PC-9 (cell line): ENCODE data around the gene TBC1D22A.

Source experiments
- EZH2 ChIP-seq: fragments of 200-600 bp; sonication (generic); IDR thresholded peaks from 2 replicates; pipeline ENCODE4 v1.8.0; 2017; ENCODE audit warnings: antibody characterized with exemption, low read depth
- TF ChIP-seq, protein P1 (sequence below): fragments of 200-600 bp; sonication (generic); conservative IDR thresholded peaks from 2 replicates; pipeline ENCODE4 v1.6.1; 2017; ENCODE audit warnings: mixed run types, antibody characterized with exemption, mild to moderate bottlenecking, moderate library complexity

DNA sequence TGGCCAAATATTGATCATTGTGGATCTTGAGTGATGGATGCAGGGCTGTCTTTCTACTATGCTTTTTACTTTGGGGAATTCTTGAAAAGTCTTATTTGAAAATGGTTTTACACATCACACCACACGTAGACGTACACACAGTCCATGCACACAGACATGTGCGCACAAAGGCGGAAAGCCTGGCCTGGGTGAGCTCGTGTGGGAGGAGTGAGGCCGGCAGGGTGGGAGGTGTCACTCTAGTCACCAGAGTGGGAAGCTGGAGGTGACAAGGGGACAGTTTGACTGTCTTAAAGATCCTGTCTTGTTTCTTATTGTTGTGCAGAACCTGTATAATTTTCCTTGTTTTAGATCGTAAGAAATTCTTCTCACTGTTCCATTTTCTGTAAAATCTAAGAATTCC is 326.9 kb downstream of the TBC1D22A start:
- TF ChIP-seq, protein P1, sequence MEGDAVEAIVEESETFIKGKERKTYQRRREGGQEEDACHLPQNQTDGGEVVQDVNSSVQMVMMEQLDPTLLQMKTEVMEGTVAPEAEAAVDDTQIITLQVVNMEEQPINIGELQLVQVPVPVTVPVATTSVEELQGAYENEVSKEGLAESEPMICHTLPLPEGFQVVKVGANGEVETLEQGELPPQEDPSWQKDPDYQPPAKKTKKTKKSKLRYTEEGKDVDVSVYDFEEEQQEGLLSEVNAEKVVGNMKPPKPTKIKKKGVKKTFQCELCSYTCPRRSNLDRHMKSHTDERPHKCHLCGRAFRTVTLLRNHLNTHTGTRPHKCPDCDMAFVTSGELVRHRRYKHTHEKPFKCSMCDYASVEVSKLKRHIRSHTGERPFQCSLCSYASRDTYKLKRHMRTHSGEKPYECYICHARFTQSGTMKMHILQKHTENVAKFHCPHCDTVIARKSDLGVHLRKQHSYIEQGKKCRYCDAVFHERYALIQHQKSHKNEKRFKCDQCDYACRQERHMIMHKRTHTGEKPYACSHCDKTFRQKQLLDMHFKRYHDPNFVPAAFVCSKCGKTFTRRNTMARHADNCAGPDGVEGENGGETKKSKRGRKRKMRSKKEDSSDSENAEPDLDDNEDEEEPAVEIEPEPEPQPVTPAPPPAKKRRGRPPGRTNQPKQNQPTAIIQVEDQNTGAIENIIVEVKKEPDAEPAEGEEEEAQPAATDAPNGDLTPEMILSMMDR: no peak
- TF ChIP-seq EZH2: no peak
